DOHH2 (cell line): Measurements from ENCODE around the gene DDX51.
A peak's percentile ranks its signal among the peaks of the same experiment; 100 is the strongest.

Source experiments
- H3F3A ChIP-seq: fragments of 200-600 bp; sonication (generic), shearing (Covaris generic); 2 replicates; pipeline ENCODE4 v1.6.0; 2016; ENCODE audit warnings: antibody characterized with exemption, mild to moderate bottlenecking; ENCODE audit not compliant: control insufficient read depth, insufficient read depth
- H3K27ac ChIP-seq: fragments of 200-600 bp; sonication (generic); 2 replicates; pipeline ENCODE4 v1.5.1; 2014; ENCODE audit warnings: low read depth, mild to moderate bottlenecking, low read length, moderate library complexity
- H3K27me3 ChIP-seq: fragments of 200-600 bp; sonication (generic); 2 replicates; pipeline ENCODE4 v1.6.1; 2014; ENCODE audit warnings: mild to moderate bottlenecking, low read length, mixed read lengths; ENCODE audit not compliant: control insufficient read depth
- H3K36me3 ChIP-seq: fragments of 200-600 bp; sonication (generic); 2 replicates; pipeline ENCODE4 v1.6.1; 2014; ENCODE audit warnings: mild to moderate bottlenecking, low read length, moderate library complexity, mixed read lengths; ENCODE audit not compliant: control insufficient read depth
- H3K4me1 ChIP-seq: fragments of 200-600 bp; sonication (generic); 2 replicates; pipeline ENCODE4 v1.6.1; 2014; ENCODE audit warnings: mild to moderate bottlenecking, low read length, mixed read lengths; ENCODE audit not compliant: control insufficient read depth
- H3K4me2 ChIP-seq: fragments of 200-600 bp; sonication (generic); 2 replicates; pipeline ENCODE4 v1.6.0; 2014; ENCODE audit warnings: mild to moderate bottlenecking, low read length, moderate library complexity
- H3K4me3 ChIP-seq: fragments of 200-600 bp; sonication (generic); 2 replicates; pipeline ENCODE4 v1.5.1; 2014; ENCODE audit warnings: mild to moderate bottlenecking, low read length, mixed read lengths
- H3K79me2 ChIP-seq: fragments of 200-600 bp; sonication (generic); 2 replicates; pipeline ENCODE4 v1.6.1; 2014; ENCODE audit warnings: mild to moderate bottlenecking, low read length, mixed read lengths; ENCODE audit not compliant: control insufficient read depth
- H3K9me2 ChIP-seq: fragments of 200-600 bp; sonication (generic); replicated peaks from 2 replicates; pipeline ENCODE4 v1.6.1; 2014; ENCODE audit warnings: mild to moderate bottlenecking, low read length, mixed read lengths; ENCODE audit not compliant: control insufficient read depth
- H3K9me3 ChIP-seq: fragments of 200-600 bp; sonication (generic); 2 replicates; pipeline ENCODE4 v1.6.1; 2014; ENCODE audit warnings: antibody characterized with exemption, low read length, mixed read lengths; ENCODE audit not compliant: control insufficient read depth, insufficient read depth
- H4K20me1 ChIP-seq: fragments of 200-600 bp; sonication (generic); 2 replicates; pipeline ENCODE4 v1.6.0; 2014; ENCODE audit warnings: low read depth, mild to moderate bottlenecking, antibody characterized with exemption, low read length, moderate library complexity; ENCODE audit not compliant: control insufficient read depth, insufficient read depth
- CTCF ChIP-seq: fragments of 200-600 bp; sonication (generic); IDR thresholded peaks from one replicate; pipeline ENCODE4 v1.5.1; 2014; ENCODE audit warnings: antibody characterized with exemption, mild to moderate bottlenecking, low read depth, low read length; ENCODE audit not compliant: poor library complexity, severe bottlenecking
- EZH2phosphoT487 ChIP-seq: fragments of 200-600 bp; sonication (generic); IDR thresholded peaks from 2 replicates; pipeline ENCODE4 v1.6.1; 2017; ENCODE audit warnings: borderline replicate concordance, mild to moderate bottlenecking, antibody characterized with exemption, low read length, moderate library complexity, mixed read lengths

The DDX51 gene

GRCh38 chr12:132154941-132155770 lies 11.0 kb upstream of the DDX51 start:
- no peak overlapping the region for H3K4me2 ChIP-seq
- TF ChIP-seq EZH2phosphoT487 (no peak), CTCF (no peak)
- no peaks in the 10 kb centered on the region for H3K27me3 ChIP-seq
- H3K36me3 ChIP-seq, result peaks cover 51% of the 10 kb centered on the region
- peaks cover 28% of the 10 kb centered on the region for H3K9me3 ChIP-seq
- H3K27ac ChIP-seq, result no peak overlapping the region
- H3K4me1 ChIP-seq, result no peaks in the 10 kb centered on the region
- H4K20me1 ChIP-seq, result no peaks in the 10 kb centered on the region
- no peak overlapping the region for H3K4me3 ChIP-seq
- no peaks in the 10 kb centered on the region for H3K79me2 ChIP-seq
- peaks cover 22% of the 10 kb centered on the region for H3F3A ChIP-seq
- no peaks in the 10 kb centered on the region for H3K9me2 ChIP-seq

GRCh38 chr12:132154341-132154761 lies 10.2 kb upstream of the DDX51 start:
- H3K27me3 ChIP-seq, result no peaks in the 10 kb centered on the region
- peaks cover 28% of the 10 kb centered on the region for H3K9me3 ChIP-seq
- no peak for TF ChIP-seq CTCF
- TF ChIP-seq EZH2phosphoT487, result no peak
- H3K4me1 ChIP-seq, result no peaks in the 10 kb centered on the region
- peaks cover 22% of the 10 kb centered on the region for H3F3A ChIP-seq
- H3K9me2 ChIP-seq, result no peaks in the 10 kb centered on the region
- no peaks in the 10 kb centered on the region for H3K79me2 ChIP-seq
- no peak overlapping the region for H3K27ac ChIP-seq
- H3K4me3 ChIP-seq, result no peak overlapping the region
- H3K4me2 ChIP-seq, result no peak overlapping the region
- peaks cover 51% of the 10 kb centered on the region for H3K36me3 ChIP-seq
- H4K20me1 ChIP-seq, result no peaks in the 10 kb centered on the region

GRCh38 chr12:132153501-132154340 lies 9.6 kb upstream of the DDX51 start:
- Histone ChIP-seq H3K4me3 (no peak overlapping the region), H3K4me2 (no peak overlapping the region), H3F3A (peaks cover 22% of the 10 kb centered on the region), H3K9me3 (peaks cover 28% of the 10 kb centered on the region), H3K9me2 (no peaks in the 10 kb centered on the region), H3K79me2 (no peaks in the 10 kb centered on the region), H3K4me1 (no peaks in the 10 kb centered on the region), H3K27me3 (no peaks in the 10 kb centered on the region), H4K20me1 (no peaks in the 10 kb centered on the region), H3K36me3 (peaks cover 51% of the 10 kb centered on the region), H3K27ac (no peak overlapping the region)
- TF ChIP-seq CTCF (peak; percentile 92), EZH2phosphoT487 (no peak)
